A673 (cell line): ENCODE data around the gene WDFY4. TPM values are rescaled to one million over a fixed set of nuclear protein-coding genes. Genes with fewer than 3 reads are reported as not detected.

Experiments used
- BruUV-seq: library from RNA; stranded (reverse); fragments of 400-500 nt; replicated peaks from 2 replicates; lab custom pipeline; 2021; lab: Mats Ljungman, UMichigan
- CTCF ChIA-PET: fragments of 300-600 bp; sonication (Branson Sonifier 250); formaldehyde crosslinking; loops from one replicate; lab custom pipeline; 2022; ENCODE audit warnings: antibody characterized with exemption; lab: Charles Lee
- POLR2A ChIA-PET: fragments of 300-600 bp; sonication (Branson Sonifier 250); formaldehyde crosslinking; loops from one replicate; lab custom pipeline; 2022; ENCODE audit warnings: antibody characterized with exemption; ENCODE audit not compliant: low non-redundant PET; lab: Charles Lee
- DNase-seq: peaks from one replicate; pipeline ENCODE4 v3.0.0-alpha.2; 2015; ENCODE audit warnings: low spot score
- H3K27ac ChIP-seq: fragments of 200-600 bp; sonication (generic); 2 replicates; pipeline ENCODE4 v1.5.1; 2016; ENCODE audit warnings: mixed run types, low read depth, mild to moderate bottlenecking, mixed read lengths, antibody characterized with exemption, low read length; ENCODE audit not compliant: poor library complexity, severe bottlenecking
- H3K27me3 ChIP-seq: fragments of 200-600 bp; sonication (generic); replicated peaks from 2 replicates; pipeline ENCODE4 v1.6.1; 2017; ENCODE audit warnings: mixed run types, low read depth, mild to moderate bottlenecking, mixed read lengths, antibody characterized with exemption, low read length; ENCODE audit not compliant: insufficient read depth, poor library complexity
- H3K36me3 ChIP-seq: fragments of 200-600 bp; sonication (generic); 2 replicates; pipeline ENCODE4 v1.6.1; 2016; ENCODE audit warnings: mixed run types, mild to moderate bottlenecking, mixed read lengths, antibody characterized with exemption, low read length; ENCODE audit not compliant: insufficient read depth, poor library complexity, severe bottlenecking
- H3K4me1 ChIP-seq: fragments of 200-600 bp; sonication (generic); 2 replicates; pipeline ENCODE4 v1.6.1; 2017; ENCODE audit warnings: mixed run types, mild to moderate bottlenecking, mixed read lengths, antibody characterized with exemption, low read length; ENCODE audit not compliant: insufficient read depth, poor library complexity, severe bottlenecking
- H3K4me3 ChIP-seq: fragments of 200-600 bp; sonication (generic); 2 replicates; pipeline ENCODE4 v1.5.1; 2016; ENCODE audit warnings: low read depth, mixed run types, mild to moderate bottlenecking, mixed read lengths, low read length; ENCODE audit not compliant: poor library complexity, severe bottlenecking
- H3K9me3 ChIP-seq: fragments of 200-600 bp; sonication (generic); 2 replicates; pipeline ENCODE4 v1.6.1; 2016; ENCODE audit warnings: mixed run types, low read depth, mild to moderate bottlenecking, mixed read lengths, antibody characterized with exemption, low read length; ENCODE audit not compliant: poor library complexity, severe bottlenecking
- EZH2 ChIP-seq: fragments of 200-600 bp; sonication (generic); IDR thresholded peaks from 2 replicates; pipeline ENCODE4 v1.6.1; 2017; ENCODE audit warnings: borderline replicate concordance, low read depth, mild to moderate bottlenecking, mixed read lengths, antibody characterized with exemption, low read length; ENCODE audit not compliant: poor library complexity, severe bottlenecking
- intact Hi-C: fragments of 100-400 bp; cut with micrococcal nuclease; formaldehyde crosslinking; loops from one replicate; pipeline ENCODE4 v1.10.0; 2022; ENCODE audit not compliant: unreplicated experiment
- total RNA-seq: library from RNA; stranded (reverse); gene quantifications from 2 replicates; pipeline ENCODE4 v1.2.3, GENCODE V29; 2021
- TF ChIP-seq, protein P1 (sequence below): fragments of 300-800, 200-600 bp; sonication (generic); conservative IDR thresholded peaks from 2 replicates; pipeline ENCODE4 v1.5.1; 2017; ENCODE audit warnings: low read depth, mild to moderate bottlenecking, antibody characterized with exemption, low read length, moderate library complexity, mixed read lengths

Gene WDFY4
- total RNA-seq, 1 experiment from 2014 or later: not detected

- H3K27ac ChIP-seq: no peak overlapping the region
- ChIA-PET CTCF (no interaction called here), POLR2A (no interaction called here)
- DNase-seq: no peak
- peaks cover 4% of the 10 kb centered on the region for H3K9me3 ChIP-seq
- intact Hi-C loops: no loop called here
- no peak overlapping the region for H3K4me3 ChIP-seq
- no peaks in the 10 kb centered on the region for H3K4me1 ChIP-seq
- H3K36me3 ChIP-seq: no peaks in the 10 kb centered on the region
- peaks cover 4% of the 10 kb centered on the region for H3K27me3 ChIP-seq
- no TSS peak for BruUV-seq
- TF ChIP-seq EZH2: no peak
- TF ChIP-seq, protein P1, sequence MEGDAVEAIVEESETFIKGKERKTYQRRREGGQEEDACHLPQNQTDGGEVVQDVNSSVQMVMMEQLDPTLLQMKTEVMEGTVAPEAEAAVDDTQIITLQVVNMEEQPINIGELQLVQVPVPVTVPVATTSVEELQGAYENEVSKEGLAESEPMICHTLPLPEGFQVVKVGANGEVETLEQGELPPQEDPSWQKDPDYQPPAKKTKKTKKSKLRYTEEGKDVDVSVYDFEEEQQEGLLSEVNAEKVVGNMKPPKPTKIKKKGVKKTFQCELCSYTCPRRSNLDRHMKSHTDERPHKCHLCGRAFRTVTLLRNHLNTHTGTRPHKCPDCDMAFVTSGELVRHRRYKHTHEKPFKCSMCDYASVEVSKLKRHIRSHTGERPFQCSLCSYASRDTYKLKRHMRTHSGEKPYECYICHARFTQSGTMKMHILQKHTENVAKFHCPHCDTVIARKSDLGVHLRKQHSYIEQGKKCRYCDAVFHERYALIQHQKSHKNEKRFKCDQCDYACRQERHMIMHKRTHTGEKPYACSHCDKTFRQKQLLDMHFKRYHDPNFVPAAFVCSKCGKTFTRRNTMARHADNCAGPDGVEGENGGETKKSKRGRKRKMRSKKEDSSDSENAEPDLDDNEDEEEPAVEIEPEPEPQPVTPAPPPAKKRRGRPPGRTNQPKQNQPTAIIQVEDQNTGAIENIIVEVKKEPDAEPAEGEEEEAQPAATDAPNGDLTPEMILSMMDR: no peak
Measured at GRCh38 chr10:48672596-48673265, 11.9 kb upstream of the WDFY4 start.

GRCh38 chr10:48677625-48678024, 7.0 kb upstream of the WDFY4 start:
- intact Hi-C loops: no loop called here
- CTCF ChIA-PET: no interaction called here
- peaks cover 7% of the 10 kb centered on the region for H3K9me3 ChIP-seq
- no peak overlapping the region for H3K27ac ChIP-seq
- no peak for DNase-seq
- POLR2A ChIA-PET: no interaction called here
- H3K4me1 ChIP-seq: no peaks in the 10 kb centered on the region
- no peak for TF ChIP-seq EZH2
- TF ChIP-seq, protein P1: no peak
- H3K4me3 ChIP-seq: no peak overlapping the region
- H3K36me3 ChIP-seq: no peaks in the 10 kb centered on the region
- H3K27me3 ChIP-seq: no peaks in the 10 kb centered on the region
- no TSS peak for BruUV-seq

DNA sequence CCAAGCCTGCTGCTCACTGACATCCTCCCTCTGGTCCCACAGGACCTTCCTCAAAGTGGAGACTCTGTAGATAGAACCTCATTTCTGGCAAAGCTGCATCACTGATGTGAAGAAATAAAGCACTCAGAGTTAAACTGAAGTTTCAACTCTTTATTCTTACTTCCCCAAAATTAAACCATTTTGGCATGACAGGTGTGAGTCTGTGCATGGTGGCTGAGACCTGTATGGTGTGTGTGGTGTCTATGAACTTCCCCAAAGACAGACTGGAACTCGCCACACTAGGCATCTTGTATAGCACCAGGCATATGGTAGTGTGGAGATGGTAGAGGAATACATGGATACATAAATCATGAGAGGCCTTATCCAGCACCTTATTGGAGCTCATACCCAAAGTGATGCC, 6.6 kb upstream of the WDFY4 start:
- no peak for DNase-seq
- no peaks in the 10 kb centered on the region for H3K36me3 ChIP-seq
- CTCF ChIA-PET: no interaction called here
- H3K4me1 ChIP-seq: no peaks in the 10 kb centered on the region
- H3K9me3 ChIP-seq: peaks cover 7% of the 10 kb centered on the region
- BruUV-seq: no TSS peak
- no peaks in the 10 kb centered on the region for H3K27me3 ChIP-seq
- no peak overlapping the region for H3K4me3 ChIP-seq
- intact Hi-C loops: no loop called here
- POLR2A ChIA-PET: no interaction called here
- H3K27ac ChIP-seq: no peak overlapping the region
- TF ChIP-seq, protein P1: no peak
- no peak for TF ChIP-seq EZH2
